Skeletal muscle satellite cell (primary cell): ENCODE data around the gene L3MBTL4.
"Not testable (repeated sequence)": the region's sequence is repeated elsewhere in the genome, so short reads cannot be mapped to it uniquely, and the experiment has no call there.

ENCODE experiments used
- H3K27me3 ChIP-seq: 2 replicates; pipeline ENCODE4 v1.7.0; 2013; ENCODE audit warnings: low read length; ENCODE audit not compliant: control insufficient read depth, insufficient read depth
- H3K36me3 ChIP-seq: 2 replicates; pipeline ENCODE4 v1.7.0; 2013; ENCODE audit warnings: mild to moderate bottlenecking, control low read depth, low read length; ENCODE audit not compliant: insufficient read depth
- H3K4me1 ChIP-seq: 2 replicates; pipeline ENCODE4 v1.7.0; 2013; ENCODE audit warnings: low read length; ENCODE audit not compliant: control insufficient read depth, insufficient read depth
- H3K4me2 ChIP-seq: 2 replicates; pipeline ENCODE4 v1.7.0; 2013; ENCODE audit warnings: mild to moderate bottlenecking, low read length
- H3K4me3 ChIP-seq: 2 replicates; pipeline ENCODE4 v1.7.0; 2013; ENCODE audit warnings: low read length
- H3K9ac ChIP-seq: 2 replicates; pipeline ENCODE4 v1.7.0; 2013; ENCODE audit warnings: mild to moderate bottlenecking, low read depth, low read length, moderate library complexity
- H3K9me3 ChIP-seq: replicated peaks from 2 replicates; pipeline ENCODE4 v1.7.0; 2013; ENCODE audit warnings: mild to moderate bottlenecking, control low read depth, low read length

L3MBTL4 gene

GRCh38 chr18:6286585-6286984 lies 128.1 kb downstream of the L3MBTL4 start:
- H3K36me3 ChIP-seq = no peaks in the 10 kb centered on the region
- no peak overlapping the region for H3K9ac ChIP-seq
- no peak overlapping the region for H3K4me2 ChIP-seq
- no peak overlapping the region for H3K4me3 ChIP-seq
- H3K27me3 ChIP-seq = no peaks in the 10 kb centered on the region
- no peaks in the 10 kb centered on the region for H3K9me3 ChIP-seq
- H3K4me1 ChIP-seq = no peaks in the 10 kb centered on the region

DNA sequence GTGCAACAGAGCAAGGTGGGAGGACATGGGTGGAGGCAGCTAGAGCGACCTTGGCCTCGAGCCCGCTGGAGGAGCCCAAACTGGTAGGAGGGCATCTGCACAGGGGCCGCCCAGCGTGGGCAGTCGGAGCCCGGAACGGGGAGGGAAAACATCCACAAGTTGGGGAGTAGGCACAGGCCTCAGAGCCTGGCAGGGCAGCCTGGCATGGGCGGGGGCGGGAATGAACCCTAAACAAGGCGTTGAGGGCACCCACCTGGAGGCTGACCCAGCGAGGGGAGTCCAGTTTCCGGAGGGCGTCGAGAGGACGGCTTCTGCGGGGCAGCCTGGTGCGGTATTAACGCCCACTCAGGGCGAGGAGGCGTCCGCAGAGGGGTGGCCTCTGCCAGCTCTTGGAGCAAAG lies 129.9 kb downstream of the L3MBTL4 start:
- H3K9me3 ChIP-seq = no peaks in the 10 kb centered on the region
- no peaks in the 10 kb centered on the region for H3K36me3 ChIP-seq
- H3K27me3 ChIP-seq = no peaks in the 10 kb centered on the region
- no peak overlapping the region for H3K4me2 ChIP-seq
- H3K4me1 ChIP-seq = no peaks in the 10 kb centered on the region
- no peak overlapping the region for H3K4me3 ChIP-seq
- no peak overlapping the region for H3K9ac ChIP-seq

GRCh38 chr18:6284300-6284699 lies 130.4 kb downstream of the L3MBTL4 start:
- Histone ChIP-seq H3K27me3 (no peaks in the 10 kb centered on the region), H3K9me3 (no peaks in the 10 kb centered on the region), H3K36me3 (no peaks in the 10 kb centered on the region), H3K9ac (no peak overlapping the region), H3K4me3 (no peak overlapping the region), H3K4me2 (no peak overlapping the region), H3K4me1 (no peaks in the 10 kb centered on the region)

GRCh38 chr18:6281874-6282273 lies 132.8 kb downstream of the L3MBTL4 start:
- no peak overlapping the region for H3K9ac ChIP-seq
- H3K27me3 ChIP-seq = no peaks in the 10 kb centered on the region
- H3K4me2 ChIP-seq = no peak overlapping the region
- H3K9me3 ChIP-seq = no peaks in the 10 kb centered on the region
- no peaks in the 10 kb centered on the region for H3K36me3 ChIP-seq
- H3K4me3 ChIP-seq = no peak overlapping the region
- H3K4me1 ChIP-seq = no peaks in the 10 kb centered on the region

GRCh38 chr18:6280211-6280743 lies 134.4 kb downstream of the L3MBTL4 start:
- H3K9ac ChIP-seq = no peak overlapping the region
- H3K9me3 ChIP-seq = no peaks in the 10 kb centered on the region
- H3K4me1 ChIP-seq = no peaks in the 10 kb centered on the region
- H3K4me2 ChIP-seq = no peak overlapping the region
- no peaks in the 10 kb centered on the region for H3K27me3 ChIP-seq
- no peak overlapping the region for H3K4me3 ChIP-seq
- H3K36me3 ChIP-seq = no peaks in the 10 kb centered on the region

GRCh38 chr18:6279308-6279707 lies 135.4 kb downstream of the L3MBTL4 start:
- Histone ChIP-seq H3K4me3 (no peak overlapping the region), H3K4me1 (no peaks in the 10 kb centered on the region), H3K36me3 (no peaks in the 10 kb centered on the region), H3K27me3 (no peaks in the 10 kb centered on the region), H3K4me2 (no peak overlapping the region), H3K9ac (no peak overlapping the region), H3K9me3 (no peaks in the 10 kb centered on the region)

GRCh38 chr18:6273423-6273822 lies 141.3 kb downstream of the L3MBTL4 start:
- Histone ChIP-seq H3K4me3 (no peak overlapping the region), H3K4me1 (no peaks in the 10 kb centered on the region), H3K9me3 (no peaks in the 10 kb centered on the region), H3K27me3 (no peaks in the 10 kb centered on the region), H3K9ac (no peak overlapping the region), H3K36me3 (no peaks in the 10 kb centered on the region), H3K4me2 (no peak overlapping the region)

DNA sequence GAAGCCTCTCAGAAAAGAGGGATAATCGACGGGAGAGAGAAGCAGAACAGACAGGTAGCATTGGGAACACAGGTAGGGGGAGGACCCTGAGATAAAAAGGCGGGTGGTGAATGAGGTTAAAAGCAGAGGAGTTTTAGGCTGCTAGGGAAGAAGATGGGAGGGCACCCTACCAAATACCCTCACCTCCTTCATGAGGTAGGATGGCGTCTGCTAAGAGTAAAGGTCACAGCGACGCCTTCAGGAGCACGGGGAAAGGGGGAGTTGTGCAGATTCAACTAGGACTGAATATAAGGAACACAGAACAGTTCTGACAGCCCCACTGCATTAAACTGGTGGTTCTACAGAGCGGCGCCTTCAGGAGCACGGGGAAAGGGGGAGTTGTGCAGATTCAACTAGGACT lies 142.6 kb downstream of the L3MBTL4 start:
- H3K9ac ChIP-seq, H3K9me3 ChIP-seq: not testable (repeated sequence)

DNA sequence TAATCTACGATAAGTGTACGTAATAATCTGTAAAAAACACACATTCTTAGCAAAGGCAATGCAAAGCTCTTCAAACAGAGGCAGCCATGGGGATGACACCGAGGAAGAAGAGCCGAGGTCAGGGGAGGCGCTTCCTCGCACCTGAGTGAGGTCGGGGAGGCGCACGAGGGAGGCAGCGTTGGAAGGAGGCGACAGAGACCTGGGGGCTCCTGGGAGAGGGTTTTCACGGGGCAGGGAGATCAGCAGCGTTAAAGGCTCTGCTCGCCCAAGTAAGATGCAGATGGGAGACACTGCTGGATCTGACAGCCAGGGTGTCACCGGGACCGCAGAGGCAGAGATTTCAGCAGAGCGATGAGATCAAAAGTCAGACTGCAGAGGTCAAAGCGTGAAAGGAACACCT lies 143.1 kb downstream of the L3MBTL4 start:
- no peak overlapping the region for H3K4me3 ChIP-seq
- H3K27me3 ChIP-seq = no peaks in the 10 kb centered on the region
- no peak overlapping the region for H3K4me2 ChIP-seq
- H3K4me1 ChIP-seq = no peaks in the 10 kb centered on the region
- H3K9me3 ChIP-seq = no peaks in the 10 kb centered on the region
- H3K36me3 ChIP-seq = no peaks in the 10 kb centered on the region
- H3K9ac ChIP-seq = no peak overlapping the region

More for the DNA sequence above, 142.6 kb downstream of the L3MBTL4 start:
- H3K4me1 ChIP-seq, H3K4me2 ChIP-seq, H3K4me3 ChIP-seq, H3K36me3 ChIP-seq, H3K27me3 ChIP-seq: not testable (repeated sequence)

DNA sequence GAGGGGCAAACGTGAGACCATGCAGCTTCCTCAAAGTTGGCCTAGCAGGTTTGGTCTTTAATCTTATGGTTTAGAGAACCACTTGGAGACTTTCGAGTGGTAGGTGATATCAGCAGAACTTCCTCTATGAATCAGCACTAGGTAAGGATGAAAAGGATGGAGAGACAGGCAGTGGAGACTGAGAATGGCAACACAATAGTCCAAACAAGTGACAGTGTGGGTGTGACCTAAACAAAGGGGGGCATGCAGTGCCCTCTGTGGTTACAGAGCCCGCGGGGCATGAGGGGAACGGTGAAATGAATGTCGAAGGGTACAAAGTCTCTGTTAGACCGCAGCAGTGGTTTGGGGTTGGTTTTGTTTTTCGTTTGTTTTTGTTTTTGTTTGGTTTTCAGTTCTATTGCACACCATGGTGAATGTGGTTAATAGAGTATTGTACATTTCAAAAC lies 143.9 kb downstream of the L3MBTL4 start:
- H3K27me3 ChIP-seq = no peaks in the 10 kb centered on the region

DNA sequence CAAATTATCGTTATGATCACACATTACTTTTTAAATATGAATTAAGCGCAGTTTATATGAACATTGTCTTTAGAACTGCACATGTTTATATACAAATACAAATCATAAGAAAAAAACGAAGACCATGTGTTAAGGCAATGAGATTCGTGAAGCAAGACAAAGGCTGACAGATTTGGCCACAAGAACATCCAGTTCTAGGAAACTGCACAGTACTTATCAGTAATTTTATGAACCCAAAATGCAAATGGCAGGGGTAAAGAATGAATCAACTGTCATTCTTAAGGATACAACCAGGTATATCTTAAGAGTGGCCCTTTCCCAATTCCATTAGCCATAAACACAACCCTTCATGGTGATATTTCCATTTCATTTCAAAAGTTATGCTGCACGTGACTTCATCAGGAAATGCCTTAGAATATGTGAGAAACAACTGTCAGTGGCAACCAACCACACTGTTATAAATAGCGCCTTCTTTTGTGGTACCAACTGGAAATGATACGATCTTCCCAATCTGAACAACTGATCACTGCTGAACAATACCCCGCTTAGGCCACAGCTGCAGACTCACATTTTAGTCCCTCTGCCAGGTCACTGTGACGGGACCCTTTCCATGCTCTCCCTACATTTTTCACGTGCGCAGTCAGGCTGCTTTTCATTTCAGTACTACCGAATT lies 144.9 kb downstream of the L3MBTL4 start:
- no peaks in the 10 kb centered on the region for H3K9me3 ChIP-seq
- H3K36me3 ChIP-seq = no peaks in the 10 kb centered on the region
- no peak overlapping the region for H3K4me3 ChIP-seq
- H3K27me3 ChIP-seq = no peaks in the 10 kb centered on the region
- no peak overlapping the region for H3K9ac ChIP-seq
- no peak overlapping the region for H3K4me2 ChIP-seq
- no peaks in the 10 kb centered on the region for H3K4me1 ChIP-seq

More for the DNA sequence above, 143.9 kb downstream of the L3MBTL4 start:
- H3K9ac ChIP-seq = no peak overlapping the region
- H3K4me1 ChIP-seq = no peaks in the 10 kb centered on the region
- H3K4me2 ChIP-seq = no peak overlapping the region
- no peaks in the 10 kb centered on the region for H3K36me3 ChIP-seq
- H3K4me3 ChIP-seq = no peak overlapping the region
- no peaks in the 10 kb centered on the region for H3K9me3 ChIP-seq

DNA sequence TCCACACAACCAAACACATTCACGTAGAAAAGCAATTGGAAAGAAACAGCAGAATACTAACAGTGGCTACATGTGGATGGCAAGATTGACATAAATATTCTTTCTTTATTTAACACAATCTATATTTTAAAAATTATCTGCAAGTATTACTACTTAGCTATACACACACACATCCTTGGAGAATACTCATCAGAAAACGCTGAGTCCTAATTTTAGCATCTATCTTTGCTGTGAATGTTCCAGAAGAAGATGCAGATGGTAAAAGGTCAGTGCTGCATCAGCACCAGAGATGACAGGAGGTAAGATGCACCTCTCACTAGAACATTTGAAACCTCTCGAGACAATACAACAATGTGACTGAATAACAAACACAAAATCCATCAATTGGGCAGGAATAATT lies 148.5 kb downstream of the L3MBTL4 start:
- H3K4me1 ChIP-seq = no peaks in the 10 kb centered on the region
- no peak overlapping the region for H3K9ac ChIP-seq
- no peaks in the 10 kb centered on the region for H3K36me3 ChIP-seq
- H3K4me2 ChIP-seq = no peak overlapping the region
- no peaks in the 10 kb centered on the region for H3K27me3 ChIP-seq
- no peaks in the 10 kb centered on the region for H3K9me3 ChIP-seq
- no peak overlapping the region for H3K4me3 ChIP-seq
